Dedifferentiated amniotic fluid mesenchymal stem cell (primary cell): Measurements from ENCODE around the gene BRD3OS.
A peak's percentile ranks its signal among the peaks of the same experiment; 100 is the strongest.

ENCODE experiments used
- DNase-seq: peaks from one replicate; pipeline ENCODE4 v3.0.0-alpha.2; 2016; ENCODE audit errors: extremely low spot score

BRD3OS gene

DNA sequence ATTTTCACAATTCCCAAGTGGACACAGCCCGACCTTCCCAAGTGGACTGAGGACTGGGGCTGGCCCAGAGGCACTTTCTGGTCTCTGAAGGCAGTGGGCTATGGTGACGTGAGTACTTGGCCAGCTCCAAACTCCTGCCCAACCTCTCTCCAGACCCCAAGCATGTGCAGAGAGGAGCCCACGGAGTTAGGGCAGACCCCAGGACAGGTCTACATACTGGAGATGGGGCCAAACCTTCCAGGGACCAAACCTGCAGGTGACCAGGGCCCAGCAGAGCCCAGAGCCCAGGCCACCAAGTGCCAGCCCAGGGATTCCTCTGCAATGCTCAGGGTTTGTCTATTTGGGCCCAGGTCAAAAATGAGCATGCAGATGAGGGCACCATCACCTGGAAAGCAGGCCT, 27.2 kb downstream of the BRD3OS start:
- DNase-seq = no peak

GRCh38 chr9:134052941-134053340, 27.7 kb downstream of the BRD3OS start:
- DNase-seq = no peak

GRCh38 chr9:134053401-134053871, 28.2 kb downstream of the BRD3OS start:
- no peak for DNase-seq

DNA sequence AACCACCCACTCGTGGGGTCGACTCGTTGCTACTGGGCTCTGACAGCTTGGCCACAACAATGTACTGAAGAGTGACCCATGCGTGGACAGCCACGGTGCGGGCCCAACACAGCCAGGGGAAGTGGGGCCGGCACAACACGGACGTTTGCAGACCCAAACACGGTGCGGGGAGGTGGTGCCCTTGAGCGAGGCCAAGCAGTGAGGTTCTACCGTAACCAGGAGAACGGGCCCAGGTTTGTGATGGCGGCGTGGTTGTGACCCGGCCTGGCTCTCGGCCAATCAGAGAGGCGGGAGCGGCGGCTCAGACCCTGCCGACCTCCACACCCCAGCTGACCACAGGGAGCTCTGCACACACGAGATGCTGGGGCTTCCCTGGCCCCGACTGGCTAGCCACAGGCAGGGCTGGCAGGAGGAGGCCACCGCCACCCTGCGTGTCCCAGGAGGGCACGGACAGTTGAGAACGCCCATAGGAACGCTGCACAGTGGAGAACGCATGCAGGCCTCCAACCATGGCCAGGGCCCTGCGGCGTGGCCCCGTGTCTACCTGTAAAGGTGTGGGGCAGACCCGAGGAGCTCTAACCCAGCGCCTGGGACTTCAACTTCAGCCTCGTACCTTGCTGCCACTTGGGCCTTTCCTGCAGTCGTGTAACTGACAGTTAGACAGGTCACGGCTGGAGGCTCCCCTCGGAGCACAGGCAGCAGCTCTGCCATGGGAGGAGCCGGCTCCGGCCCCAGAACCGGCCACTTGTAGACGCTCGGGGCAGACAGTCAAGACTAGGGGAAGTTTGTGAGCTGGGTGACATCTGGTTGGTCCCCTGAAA, 28.9 kb downstream of the BRD3OS start:
- DNase-seq = no peak

GRCh38 chr9:134054891-134055811, 29.9 kb downstream of the BRD3OS start:
- DNase-seq = no peak

GRCh38 chr9:134055981-134056461, 30.7 kb downstream of the BRD3OS start:
- peak; percentile 63 for DNase-seq

DNA sequence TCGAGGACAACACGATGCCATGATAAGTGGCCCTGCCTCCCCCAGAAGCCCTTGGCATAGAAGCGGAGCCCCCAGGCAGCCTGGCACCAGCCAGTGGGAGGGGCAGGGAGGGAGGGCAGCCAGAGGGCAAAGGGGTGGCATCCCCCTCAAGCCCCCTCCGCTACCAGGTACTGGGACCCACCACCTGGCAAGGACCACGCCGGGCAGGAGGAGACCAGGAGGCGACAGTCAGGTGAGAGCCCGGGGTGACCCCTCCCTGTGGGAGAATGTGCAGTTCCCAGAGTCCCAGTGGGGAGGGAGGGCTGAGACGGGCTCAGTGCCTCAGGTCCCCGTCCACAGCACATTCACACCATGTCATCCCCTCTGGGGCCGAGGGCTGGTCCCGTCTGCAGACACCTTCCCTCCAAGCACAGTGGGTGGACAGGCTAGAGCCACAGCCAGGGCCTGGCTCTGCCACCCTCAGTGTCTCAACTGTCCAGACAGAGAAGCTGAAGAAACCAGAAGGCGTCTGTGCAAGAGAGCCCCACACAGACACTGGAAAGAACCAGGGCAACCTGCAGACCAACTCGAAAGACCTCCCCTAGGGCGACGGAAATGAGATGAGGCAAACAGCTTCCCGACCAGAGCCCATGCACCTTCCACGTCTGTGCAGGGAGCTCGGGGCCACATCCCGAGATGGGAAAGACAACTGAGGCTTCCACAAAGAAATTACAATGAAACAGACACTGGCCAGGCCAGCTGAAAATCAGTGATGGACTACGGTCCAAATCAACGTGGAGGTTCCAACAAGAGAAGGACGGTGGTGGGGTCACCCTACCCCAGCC, 31.4 kb downstream of the BRD3OS start:
- DNase-seq = no peak

GRCh38 chr9:134057307-134057657, 32.0 kb downstream of the BRD3OS start:
- no peak for DNase-seq

DNA sequence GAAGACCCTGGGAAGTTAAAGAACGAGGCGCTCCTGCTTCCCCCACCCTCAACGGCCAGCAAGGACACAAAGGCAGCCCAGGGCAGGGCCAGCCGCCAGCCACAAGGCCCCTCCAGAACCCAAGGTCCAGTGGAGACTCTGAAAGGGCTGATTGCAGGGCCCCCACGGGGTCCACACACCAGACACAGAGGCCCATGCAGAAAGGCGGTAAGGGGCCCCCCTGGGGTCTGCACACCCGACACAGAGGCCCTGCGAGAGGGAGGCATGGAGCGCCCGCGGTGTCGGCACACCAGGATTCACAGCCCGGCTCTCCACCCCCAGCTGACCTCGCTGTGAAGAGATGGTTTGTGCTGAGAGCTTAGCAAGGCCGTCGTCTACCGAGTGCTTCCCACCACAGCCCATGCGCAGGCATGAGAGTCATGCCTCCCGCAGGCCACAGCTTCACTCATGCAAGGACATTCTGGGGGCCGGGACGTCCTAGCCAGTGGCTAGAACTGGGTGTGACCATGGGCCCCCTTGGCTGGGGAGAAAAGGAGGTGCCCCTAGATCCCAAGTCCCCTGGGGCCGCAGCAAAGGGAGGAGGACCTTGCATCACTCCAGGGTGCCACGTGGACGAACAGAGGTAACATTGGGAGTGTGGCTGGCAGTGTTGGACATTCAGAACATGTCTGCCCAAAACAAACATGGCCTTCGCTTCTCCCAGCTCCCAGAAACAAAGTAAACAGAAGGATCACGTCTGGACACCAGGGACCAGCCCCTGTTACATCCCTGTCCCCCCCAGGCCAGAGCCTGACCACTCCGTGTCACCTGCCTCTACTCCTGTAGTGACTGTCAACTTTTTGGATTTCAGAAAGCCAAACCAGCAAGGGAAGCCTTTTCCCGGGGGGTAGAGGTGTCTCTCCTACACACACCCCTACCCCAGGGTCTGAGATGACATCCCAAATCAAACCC, 32.7 kb downstream of the BRD3OS start:
- no peak for DNase-seq

DNA sequence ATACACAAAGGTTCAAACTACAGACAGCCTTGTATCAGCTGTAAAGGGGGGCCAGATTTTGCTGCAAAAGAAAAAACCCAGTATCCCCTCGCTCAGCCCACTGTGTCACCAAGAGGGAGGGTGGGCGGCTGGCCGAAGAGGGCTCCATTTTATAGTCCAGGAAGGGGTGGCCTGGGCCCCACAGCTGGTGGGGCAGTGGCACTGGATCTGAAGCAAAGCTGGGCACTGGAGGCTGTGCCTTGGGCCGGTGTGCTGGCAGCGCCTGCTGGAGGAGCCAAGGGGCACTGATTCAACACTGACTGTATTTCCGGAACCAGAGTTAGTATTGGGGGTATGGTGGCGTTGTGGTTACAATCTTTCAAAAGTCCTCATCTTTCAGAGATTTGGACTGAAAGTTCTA, 33.4 kb downstream of the BRD3OS start:
- no peak for DNase-seq

GRCh38 chr9:134059188-134059641, 33.9 kb downstream of the BRD3OS start:
- no peak for DNase-seq

GRCh38 chr9:134059661-134060395, 34.5 kb downstream of the BRD3OS start:
- DNase-seq = no peak

DNA sequence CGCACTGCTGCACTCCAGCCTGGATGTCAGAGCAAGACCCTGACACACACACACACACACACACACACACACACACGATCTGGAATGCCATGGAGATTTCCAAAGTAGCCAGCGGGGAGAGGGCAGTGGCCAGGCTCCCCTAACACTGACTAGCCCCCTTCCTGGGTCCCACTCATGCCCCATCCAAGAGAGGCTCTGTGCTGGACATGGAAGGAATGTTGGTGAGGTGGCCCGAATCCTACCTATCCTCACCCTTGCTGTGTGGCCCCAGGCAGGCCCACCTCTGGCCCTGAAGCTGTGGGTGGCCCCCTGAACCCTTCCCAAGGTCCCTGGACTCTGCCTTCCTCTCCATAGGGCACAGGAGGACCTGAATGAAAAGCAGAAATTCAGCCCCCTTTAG, 35.3 kb downstream of the BRD3OS start:
- no peak for DNase-seq

DNA sequence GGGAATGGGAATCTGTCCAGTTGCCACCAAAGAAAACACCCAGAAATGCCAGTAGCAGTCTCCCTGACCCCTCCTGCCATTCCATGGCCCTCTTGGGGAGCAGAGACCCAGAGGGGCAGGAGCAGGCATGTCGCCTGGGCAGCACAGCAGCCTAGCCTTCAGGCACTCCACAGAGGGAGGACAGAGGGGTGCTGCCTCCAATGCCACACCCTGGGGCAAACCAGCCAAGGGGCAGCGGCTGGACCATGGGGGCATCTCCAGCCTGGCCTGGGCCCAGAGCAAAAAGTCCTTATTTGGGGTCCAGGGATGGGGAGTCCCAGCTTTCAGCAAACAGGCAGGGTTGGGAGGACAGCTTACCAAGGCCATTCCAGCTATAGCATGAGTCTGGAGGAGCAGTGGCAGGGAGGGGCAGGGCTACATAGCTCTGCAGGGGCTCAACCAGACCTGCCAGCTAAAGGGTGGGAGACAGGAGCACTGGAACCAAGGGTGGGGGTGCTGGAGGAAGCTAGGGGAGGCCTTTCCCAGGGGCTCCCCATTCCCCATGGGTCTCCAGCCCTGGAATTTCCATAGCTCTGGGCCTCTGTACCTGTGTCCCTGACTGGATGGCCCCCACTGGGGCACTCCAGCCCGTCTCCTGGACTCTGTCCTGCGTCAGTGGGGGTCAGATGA, 35.9 kb downstream of the BRD3OS start:
- no peak for DNase-seq

DNA sequence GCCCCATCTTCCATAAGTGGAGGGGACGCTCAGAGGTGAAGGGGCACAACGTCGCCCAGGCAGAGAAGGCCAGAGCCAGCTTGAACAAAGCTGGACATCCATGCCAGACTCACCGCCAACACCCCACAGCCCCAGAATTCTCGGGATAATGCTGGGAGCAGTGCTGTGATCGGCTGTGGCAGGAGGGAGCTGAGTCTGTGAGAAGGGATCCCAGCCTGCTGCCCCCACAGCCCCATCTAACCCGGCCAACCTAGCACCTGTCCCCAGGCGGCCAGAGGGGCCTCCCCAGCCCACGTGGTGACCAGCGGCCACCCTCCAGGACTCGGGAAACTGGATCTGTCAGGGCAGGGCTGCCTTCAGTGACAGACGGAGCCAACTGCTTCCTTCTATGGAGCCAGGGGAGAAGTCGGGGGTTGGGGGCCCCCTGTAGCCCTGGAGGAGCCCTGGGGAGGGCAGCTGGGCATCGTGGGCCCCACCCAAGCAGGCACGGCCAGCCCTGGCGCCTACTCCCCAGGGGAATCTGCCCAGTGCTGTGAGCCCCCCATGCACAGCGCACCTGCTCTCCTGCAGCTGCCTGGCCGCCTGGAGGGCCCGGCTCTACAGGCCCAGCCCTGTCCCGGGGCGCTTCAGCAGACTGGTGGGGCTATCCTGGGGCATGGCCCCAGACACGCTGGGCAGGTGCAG, 36.5 kb downstream of the BRD3OS start:
- no peak for DNase-seq

GRCh38 chr9:134062461-134063087, 37.3 kb downstream of the BRD3OS start:
- no peak for DNase-seq

- no peak for DNase-seq
These were observed 37.8 kb downstream of the BRD3OS start for GRCh38 chr9:134063088-134063570.
